ENCODE results near the gene OIT3.

OIT3 gene

GRCh38 chr10:72952642-72953158, 59.2 kb downstream of the OIT3 start:
- DNase-seq (ENCODE audit: low spot score): no peak

- no peak for DNase-seq (ENCODE audit: low spot score)
Observed at GRCh38 chr10:72953687-72954086, 60.1 kb downstream of the OIT3 start.

GRCh38 chr10:72954230-72954595, 60.7 kb downstream of the OIT3 start:
- DNase-seq (ENCODE audit: low spot score): no peak

GRCh38 chr10:72954596-72955554, 61.3 kb downstream of the OIT3 start, which contains the start of gene PLA2G12B:
Gene PLA2G12B, minus strand, starts transcription at chr10:72954806. Its CDS starts 121 bp downstream, at chr10:72954685.
- no peak for DNase-seq (ENCODE audit: low spot score)

- no peak for DNase-seq (ENCODE audit: low spot score)
Observed at GRCh38 chr10:72956001-72956400, 62.5 kb downstream of the OIT3 start.

- DNase-seq (ENCODE audit: low spot score): no peak
Observed at GRCh38 chr10:72976886-72977285, 83.3 kb downstream of the OIT3 start.

- no peak for DNase-seq (ENCODE audit: low spot score)
Observed at GRCh38 chr10:72979709-72980108, 86.2 kb downstream of the OIT3 start.

GRCh38 chr10:72980348-72980747, 86.8 kb downstream of the OIT3 start:
- DNase-seq (ENCODE audit: low spot score): no peak

- DNase-seq (ENCODE audit: low spot score): no peak
Observed at GRCh38 chr10:72981028-72981881, 87.7 kb downstream of the OIT3 start.

- no peak for DNase-seq (ENCODE audit: low spot score)
Observed at GRCh38 chr10:72981882-72982529, 88.5 kb downstream of the OIT3 start.
